ENCODE data around the gene FCF1.

DNA sequence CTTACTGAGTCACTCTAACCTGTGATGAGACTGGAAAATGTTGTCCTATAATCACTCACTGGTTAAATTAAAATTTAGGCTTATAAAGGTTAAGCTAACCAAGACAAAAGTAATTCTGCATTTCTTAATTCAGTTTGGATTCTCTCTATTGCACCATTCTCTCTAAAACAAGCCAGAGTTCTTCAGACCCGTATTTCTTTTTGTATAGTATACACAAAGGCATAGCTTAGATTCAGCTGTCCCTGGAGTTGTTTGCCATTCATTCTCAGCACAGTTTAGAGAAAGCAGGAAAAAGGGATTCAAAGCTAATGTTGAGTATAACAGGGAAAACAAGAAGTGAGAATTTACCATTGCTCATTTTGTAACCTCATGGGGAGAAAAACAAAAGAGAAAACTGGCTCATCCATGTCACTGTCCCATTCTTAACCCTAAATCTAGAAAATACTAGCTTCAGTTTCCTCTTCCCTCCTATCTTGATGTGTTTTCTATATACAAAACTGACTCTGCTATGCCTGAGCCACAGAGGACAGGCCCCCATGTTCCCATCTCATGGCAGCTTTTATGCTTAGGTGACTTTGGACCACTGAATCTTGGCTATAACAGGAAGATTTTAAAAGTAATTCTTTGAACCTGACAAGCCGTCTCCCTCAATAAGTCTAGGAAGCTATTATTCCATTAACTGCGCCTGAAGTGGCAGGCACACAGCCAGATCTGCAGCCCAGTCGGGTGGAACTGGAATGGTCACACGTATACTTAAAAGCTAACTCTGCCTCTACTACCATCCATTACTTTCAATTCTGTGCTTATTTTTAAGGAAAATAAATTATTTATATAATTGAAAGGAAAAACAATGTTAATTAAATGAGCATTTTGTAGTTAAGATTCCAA, 7.1 kb upstream of the FCF1 start:
- TF ChIP-seq POLR2AphosphoS5 (IDR thresholded peaks at IDR 0.05): no peak
- TF ChIP-seq, protein P1, sequence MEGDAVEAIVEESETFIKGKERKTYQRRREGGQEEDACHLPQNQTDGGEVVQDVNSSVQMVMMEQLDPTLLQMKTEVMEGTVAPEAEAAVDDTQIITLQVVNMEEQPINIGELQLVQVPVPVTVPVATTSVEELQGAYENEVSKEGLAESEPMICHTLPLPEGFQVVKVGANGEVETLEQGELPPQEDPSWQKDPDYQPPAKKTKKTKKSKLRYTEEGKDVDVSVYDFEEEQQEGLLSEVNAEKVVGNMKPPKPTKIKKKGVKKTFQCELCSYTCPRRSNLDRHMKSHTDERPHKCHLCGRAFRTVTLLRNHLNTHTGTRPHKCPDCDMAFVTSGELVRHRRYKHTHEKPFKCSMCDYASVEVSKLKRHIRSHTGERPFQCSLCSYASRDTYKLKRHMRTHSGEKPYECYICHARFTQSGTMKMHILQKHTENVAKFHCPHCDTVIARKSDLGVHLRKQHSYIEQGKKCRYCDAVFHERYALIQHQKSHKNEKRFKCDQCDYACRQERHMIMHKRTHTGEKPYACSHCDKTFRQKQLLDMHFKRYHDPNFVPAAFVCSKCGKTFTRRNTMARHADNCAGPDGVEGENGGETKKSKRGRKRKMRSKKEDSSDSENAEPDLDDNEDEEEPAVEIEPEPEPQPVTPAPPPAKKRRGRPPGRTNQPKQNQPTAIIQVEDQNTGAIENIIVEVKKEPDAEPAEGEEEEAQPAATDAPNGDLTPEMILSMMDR (IDR thresholded peaks at IDR 0.05 in 8 of 11, conservative IDR thresholded peaks at IDR 0.05 in 3 of 11): no peak

Data from spleen (tissue), 7 donors.